ENCODE results near the gene ZMYND15. TPM values are rescaled to one million over a fixed set of nuclear protein-coding genes. Genes with fewer than 3 reads are reported as not detected.

Gene ZMYND15
- total and polyA plus RNA-seq, 2 of the 4 experiments (the other 2 are of a cell fraction) = 0.07 TPM; not detected in 1

DNA sequence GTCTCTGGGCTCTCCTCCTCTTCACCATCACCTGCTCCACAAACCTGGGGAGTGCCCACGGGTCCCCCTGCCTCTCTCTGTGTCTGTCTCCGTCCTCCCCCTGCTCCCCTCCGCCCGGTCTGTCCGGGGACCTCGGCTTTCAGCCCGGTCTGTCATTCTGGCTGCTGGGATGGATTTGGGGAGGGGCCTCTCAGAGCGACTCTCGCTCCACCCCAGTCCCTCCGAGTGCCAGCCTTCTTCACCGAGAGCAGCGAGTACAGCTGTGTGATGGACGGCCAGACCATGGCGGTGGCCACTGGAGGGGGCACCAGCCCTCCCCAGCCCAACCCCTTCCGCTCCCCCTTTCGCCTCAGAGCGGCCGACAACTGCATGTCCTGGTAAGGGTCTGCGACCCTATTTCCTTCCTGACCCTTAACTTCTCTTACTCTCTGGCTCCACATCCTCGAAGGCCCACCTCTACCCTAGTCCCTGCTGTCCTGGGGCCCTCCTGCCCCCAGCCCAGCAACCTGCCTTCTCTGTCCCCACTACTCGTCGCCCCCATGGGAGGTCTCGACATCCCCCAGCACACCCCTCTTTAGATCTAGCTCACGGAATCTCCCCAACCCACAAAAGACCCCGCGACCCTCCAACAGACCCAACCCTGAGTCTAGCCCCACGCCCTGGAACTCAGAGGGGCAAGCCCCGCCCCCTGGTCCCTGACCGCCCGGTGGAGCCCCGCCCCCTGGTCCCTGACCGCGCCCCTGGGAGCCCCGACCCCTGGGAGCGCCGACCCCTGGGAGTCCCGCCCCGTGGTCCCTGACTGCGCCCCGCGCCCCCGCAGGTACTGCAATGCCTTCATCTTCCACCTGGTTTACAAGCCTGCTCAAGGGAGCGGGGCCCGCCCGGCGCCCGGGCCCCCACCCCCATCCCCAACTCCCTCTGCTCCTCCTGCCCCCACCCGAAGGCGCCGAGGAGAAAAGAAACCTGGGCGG, 5.7 kb downstream of the ZMYND15 start:
- no peak overlapping the region for H2BK5ac ChIP-seq (ENCODE audit: low read depth, low read length, poor library complexity, severe bottlenecking)
- H2AK5ac ChIP-seq (ENCODE audit: low read depth, low read length) = no peak overlapping the region
- WGBS, 2 experiments (ENCODE audit: extremely low coverage in 2 of 2, insufficient read length in 1 of 2) = 9% methylated on average over 12 of the region's 51 CpGs; no CpG with 5 or more reads in 1 of the 2 experiments
- H4K8ac ChIP-seq (ENCODE audit: low read depth in 2 of 2, low read length in 2 of 2) = no peak overlapping the region
- H3K18ac ChIP-seq (ENCODE audit: low read depth, low read length) = no peak overlapping the region
- no peaks in the 10 kb centered on the region for H4K20me1 ChIP-seq (ENCODE audit: insufficient read depth, low read length)
- H3K79me1 ChIP-seq (ENCODE audit: low read depth in 1 of 2, low read length in 2 of 2) = no peaks in the 10 kb centered on the region
- no peaks in the 10 kb centered on the region for H3K36me3 ChIP-seq (ENCODE audit: control insufficient read depth, insufficient read depth, low read length)
- no peak overlapping the region for H3K23ac ChIP-seq (ENCODE audit: low read depth, low read length)
- H3K4me1 ChIP-seq (ENCODE audit: control insufficient read depth, insufficient read depth, low read length) = peaks cover 2% of the 10 kb centered on the region; the same call in 1 of the 2 replicates
- H3K14ac ChIP-seq (replicated peaks; ENCODE audit: low read depth, low read length) = no peak overlapping the region
- H4K5ac ChIP-seq (ENCODE audit: low read depth, low read length) = no peak overlapping the region
- H2BK120ac ChIP-seq (ENCODE audit: low read depth, low read length) = no peak overlapping the region
- H3K9me3 ChIP-seq (ENCODE audit: control insufficient read depth, insufficient read depth, low read length) = no peaks in the 10 kb centered on the region
- H2AFZ ChIP-seq (replicated peaks; ENCODE audit: low read length, poor library complexity) = peak overlapping the region; percentile 72
- no peak overlapping the region for H4K91ac ChIP-seq (ENCODE audit: insufficient read depth, low read depth, low read length)
- no peak overlapping the region for H3K9ac ChIP-seq (ENCODE audit: low read depth, low read length)
- H3K4ac ChIP-seq (ENCODE audit: low read depth, low read length) = no peak overlapping the region
- no TSS peak for BruUV-seq (replicated peaks)
- no peak overlapping the region for H3K4me2 ChIP-seq (ENCODE audit: low read depth, low read length)
- no peak overlapping the region for H2BK15ac ChIP-seq (ENCODE audit: low read depth, low read length)
- ATAC-seq (ENCODE audit: low read depth) (peak; percentile 46), DNase-seq (no peak)
- no peak overlapping the region for H2AK9ac ChIP-seq (replicated peaks; ENCODE audit: low read depth, low read length, poor library complexity)
- CTCF ChIA-PET = no interaction called here
- H3K9me1 ChIP-seq (ENCODE audit: insufficient read depth, low read length) = no peaks in the 10 kb centered on the region
- TF ChIP-seq, protein P1, sequence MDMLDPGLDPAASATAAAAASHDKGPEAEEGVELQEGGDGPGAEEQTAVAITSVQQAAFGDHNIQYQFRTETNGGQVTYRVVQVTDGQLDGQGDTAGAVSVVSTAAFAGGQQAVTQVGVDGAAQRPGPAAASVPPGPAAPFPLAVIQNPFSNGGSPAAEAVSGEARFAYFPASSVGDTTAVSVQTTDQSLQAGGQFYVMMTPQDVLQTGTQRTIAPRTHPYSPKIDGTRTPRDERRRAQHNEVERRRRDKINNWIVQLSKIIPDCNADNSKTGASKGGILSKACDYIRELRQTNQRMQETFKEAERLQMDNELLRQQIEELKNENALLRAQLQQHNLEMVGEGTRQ (IDR thresholded peaks at IDR 0.05; ENCODE audit: low read depth, low read length) = no peak
- TF ChIP-seq NFE2L2 (IDR thresholded peaks at IDR 0.05; ENCODE audit: low read depth, low read length) (no peak), MAFK (IDR thresholded peaks at IDR 0.05; ENCODE audit: low read depth, low read length) (no peak), CEBPB (IDR thresholded peaks at IDR 0.05; ENCODE audit: low read depth, low read length) (no peak)
- dilution Hi-C loops (cut with HindIII; ENCODE audit: low sequenced_read_pairs, unreplicated experiment) = no loop called here
- intact Hi-C loops (cut with micrococcal nuclease) = no loop called here
- peaks cover 69% of the 10 kb centered on the region for H3K27me3 ChIP-seq (ENCODE audit: control insufficient read depth, insufficient read depth, low read length)
- H3K4me3 ChIP-seq (ENCODE audit: insufficient read depth, low read depth, low read length) = no peak overlapping the region
- H3K27ac ChIP-seq (ENCODE audit: insufficient read depth, low read length) = no peak overlapping the region
- no peak overlapping the region for H3K56ac ChIP-seq (ENCODE audit: extremely low read depth, insufficient read depth, low read length)
- no peak overlapping the region for H2BK20ac ChIP-seq (ENCODE audit: low read depth, low read length)
- POLR2A ChIA-PET (ENCODE audit: unreplicated experiment) = no interaction called here
- in situ Hi-C loops (cut with MboI; ENCODE audit: low sequenced_read_pairs) = no loop called here
